Kidney glomerular epithelial cell (primary cell): Measurements from ENCODE around the gene TTYH2.
"Not testable (repeated sequence)": the region's sequence is repeated elsewhere in the genome, so short reads cannot be mapped to it uniquely, and the experiment has no call there.

Source experiments
- DNase-seq: peaks from one replicate; lab custom pipeline; 2025; lab: John Stamatoyannopoulos, UW

Gene TTYH2

DNA sequence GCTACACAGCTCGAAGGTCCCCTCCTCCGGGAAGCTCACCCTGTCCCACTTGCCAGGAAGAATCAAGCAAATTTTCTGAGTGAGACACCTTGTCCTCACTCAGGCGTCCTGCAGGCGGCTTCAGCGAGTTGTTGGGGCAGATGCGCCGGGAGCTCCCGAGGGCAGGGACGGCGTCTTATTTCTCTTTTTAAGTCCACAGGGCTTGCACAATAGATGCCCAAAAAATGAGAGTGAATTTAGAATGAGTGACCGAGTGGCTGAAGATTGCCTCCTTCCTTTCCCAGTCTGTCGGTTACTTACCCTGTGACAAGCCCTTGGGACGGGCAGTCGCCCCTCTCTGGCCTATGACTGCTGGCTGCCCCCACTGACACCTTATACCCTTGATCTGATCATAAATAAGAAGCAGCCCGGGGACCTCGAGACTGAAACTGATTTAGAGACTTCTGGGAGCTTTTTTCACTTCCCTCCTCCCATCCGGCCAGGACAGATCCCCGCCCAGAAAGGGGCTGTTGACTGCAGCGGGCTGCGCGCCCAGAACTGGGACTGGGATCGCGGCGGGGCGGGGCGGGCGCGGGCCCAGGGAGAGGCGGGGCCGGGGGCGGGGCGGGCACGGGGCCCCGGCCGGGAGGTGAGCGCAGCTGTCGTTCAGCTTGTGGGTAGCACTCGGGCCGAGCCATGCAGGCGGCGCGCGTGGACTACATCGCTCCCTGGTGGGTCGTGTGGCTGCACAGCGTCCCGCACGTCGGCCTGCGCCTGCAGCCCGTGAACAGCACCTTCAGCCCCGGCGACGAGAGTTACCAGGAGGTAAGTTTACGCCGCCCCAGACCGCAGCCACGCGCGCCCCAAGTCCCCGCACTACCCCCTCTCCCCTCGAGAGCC is at the start of gene TTYH2:
Gene TTYH2 (plus strand): TSS at position 659 of the 879 bp plus-strand sequence. CDS start 17 bp downstream, at position 676.
- peak; percentile 59 for DNase-seq

DNA sequence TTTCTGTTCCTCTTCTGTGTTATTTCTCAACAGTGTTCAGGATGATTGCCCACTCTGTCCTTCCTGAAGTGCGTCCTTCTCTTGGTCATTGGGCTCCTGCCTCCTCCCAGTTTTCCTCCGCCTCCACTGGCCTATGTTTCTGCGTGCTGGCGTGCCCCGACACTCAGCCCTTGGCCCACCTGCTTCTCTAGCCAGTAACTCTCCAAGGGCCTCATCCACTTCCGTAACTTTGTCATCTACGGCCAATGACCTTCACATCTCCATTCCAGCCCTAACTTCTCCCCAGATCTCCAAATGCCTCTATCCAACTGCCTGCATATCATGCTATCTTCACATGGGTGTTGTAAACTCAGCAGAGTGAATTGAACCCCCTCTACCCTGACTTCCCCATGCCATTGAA is 49.5 kb upstream of the TTYH2 start:
- no peak for DNase-seq

- DNase-seq: no peak
Observed at GRCh38 chr17:74164446-74165045, 48.8 kb upstream of the TTYH2 start.

DNA sequence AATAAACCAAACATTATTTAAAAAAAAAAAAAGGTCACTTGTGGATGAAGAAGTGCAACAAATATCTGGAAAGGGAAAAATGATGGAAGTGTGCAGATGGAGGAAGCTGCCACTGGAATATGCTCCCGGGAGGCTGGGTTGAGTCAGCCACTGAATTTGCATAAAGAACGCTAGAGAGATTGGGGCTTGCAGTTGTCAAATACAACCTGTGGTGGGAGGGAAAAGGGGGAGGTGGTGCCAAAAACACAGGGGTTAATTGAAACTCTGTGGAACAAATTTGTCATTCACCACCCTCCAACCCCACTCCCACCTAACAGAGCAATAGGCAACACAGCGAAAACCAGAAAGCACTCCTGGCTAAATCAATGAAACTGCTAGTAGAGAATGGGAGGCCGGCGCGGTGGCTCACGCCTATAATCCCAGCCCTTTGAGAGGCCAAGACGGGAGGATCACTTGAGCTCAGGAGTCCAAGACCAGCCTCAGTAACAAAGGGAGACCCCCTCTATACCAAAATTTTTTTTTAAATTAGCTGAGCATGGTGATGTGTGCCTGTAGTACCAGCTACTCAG is 47.5 kb upstream of the TTYH2 start:
- no peak for DNase-seq

DNA sequence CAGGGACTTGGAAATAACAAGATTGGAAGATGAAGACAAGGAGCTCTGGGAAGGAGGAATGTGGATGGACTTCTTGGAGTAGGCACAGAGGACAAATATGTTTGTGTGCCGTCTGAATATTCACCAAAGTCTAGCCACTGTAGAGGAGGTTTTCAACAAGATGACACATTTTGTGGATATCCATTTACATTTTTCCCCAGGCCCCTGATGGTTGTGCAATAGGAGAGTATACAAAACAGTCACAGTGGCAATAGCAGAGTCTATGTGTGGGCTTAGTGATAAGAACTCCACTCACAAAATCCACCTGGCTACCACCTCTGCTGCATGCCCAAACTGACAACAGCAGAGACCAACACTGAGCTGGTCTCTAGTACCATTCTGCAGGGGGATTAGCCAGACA is 42.4 kb upstream of the TTYH2 start:
- no peak for DNase-seq

- no peak for DNase-seq
Observed at GRCh38 chr17:74172700-74173099, 40.7 kb upstream of the TTYH2 start.

DNA sequence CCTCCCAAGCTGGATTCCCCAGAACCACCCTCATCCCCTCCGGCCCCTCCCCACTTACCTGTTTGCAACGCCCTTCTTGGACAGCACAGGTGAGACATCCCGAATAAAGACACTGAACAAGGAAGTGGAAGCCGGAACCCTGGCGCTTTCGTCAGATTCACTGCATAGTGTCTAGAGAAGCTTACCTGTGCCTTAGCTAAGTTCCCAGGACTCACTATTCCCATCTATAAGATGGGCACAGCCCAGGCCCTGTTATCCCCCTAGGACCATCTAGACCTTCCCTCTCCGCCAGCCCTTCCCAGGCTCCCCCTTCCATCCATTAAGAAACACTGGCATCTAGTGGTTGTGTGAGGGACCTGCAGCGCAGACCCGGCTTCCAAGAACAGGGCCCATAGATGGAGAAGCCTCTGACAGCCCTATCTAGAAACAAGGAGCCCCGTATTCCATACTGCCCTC is 36.8 kb upstream of the TTYH2 start:
- DNase-seq: peak; percentile 35

DNA sequence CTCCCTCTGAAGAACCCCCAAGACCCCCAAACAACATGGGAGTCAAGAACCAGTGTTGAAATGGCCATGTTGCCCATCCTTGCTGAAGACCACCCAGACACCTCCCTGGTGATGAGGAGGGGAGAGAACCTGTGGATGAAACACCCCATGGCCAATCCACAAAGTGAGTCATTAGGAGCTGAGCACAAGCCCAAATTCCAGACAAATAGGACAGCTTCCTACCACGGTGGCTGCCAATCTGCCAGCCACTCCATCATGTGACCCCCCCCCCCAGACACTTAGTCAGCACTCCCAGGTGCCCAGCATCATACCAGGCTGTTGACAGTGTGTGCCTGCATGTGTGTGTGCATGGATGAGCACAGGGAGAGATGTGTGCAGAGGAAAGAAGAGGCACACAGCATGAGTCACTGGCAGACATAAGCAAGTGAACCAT is 36.3 kb upstream of the TTYH2 start:
- DNase-seq: peak; percentile 43

GRCh38 chr17:74179576-74179975 is 33.8 kb upstream of the TTYH2 start:
- no peak for DNase-seq

DNA sequence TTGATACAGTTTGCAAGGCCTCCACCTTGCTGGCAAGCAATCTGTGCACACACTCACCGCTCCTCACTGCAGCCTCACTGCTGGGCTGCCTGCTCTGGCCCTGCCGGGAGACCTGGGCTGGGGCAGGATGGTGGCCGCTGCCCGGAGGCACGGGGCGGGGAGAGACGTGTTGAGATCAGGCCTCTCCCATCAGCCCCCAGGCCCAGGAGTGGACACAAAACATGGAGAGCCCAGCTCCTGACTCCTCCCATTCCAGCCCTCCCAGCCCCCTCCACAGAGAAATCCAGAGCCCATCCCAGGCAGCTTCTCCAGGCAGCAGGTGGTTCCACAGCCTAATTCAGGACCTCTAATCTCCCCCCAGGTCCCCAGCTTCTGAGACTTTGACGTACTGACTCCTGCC is 33.0 kb upstream of the TTYH2 start:
- DNase-seq: no peak

DNA sequence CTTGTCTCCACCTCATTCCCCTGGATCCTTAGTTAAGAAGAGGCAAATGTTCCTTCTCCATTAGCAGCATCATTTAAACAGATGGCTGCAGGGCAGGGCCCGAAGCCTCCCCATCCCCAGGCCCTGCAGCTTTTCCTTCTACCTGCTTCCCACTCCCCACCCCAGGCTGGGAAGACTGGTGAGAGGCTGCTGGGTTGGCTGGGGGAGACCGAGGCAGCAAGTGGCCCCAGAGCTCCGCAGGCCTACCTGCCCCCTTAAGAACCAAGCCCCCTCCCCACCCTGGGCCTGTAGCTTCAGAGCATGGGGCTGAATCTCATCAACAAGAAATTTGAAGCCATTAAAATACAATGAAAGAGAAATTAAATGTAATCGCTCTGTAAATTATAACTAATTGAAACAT is 32.0 kb upstream of the TTYH2 start:
- no peak for DNase-seq

DNA sequence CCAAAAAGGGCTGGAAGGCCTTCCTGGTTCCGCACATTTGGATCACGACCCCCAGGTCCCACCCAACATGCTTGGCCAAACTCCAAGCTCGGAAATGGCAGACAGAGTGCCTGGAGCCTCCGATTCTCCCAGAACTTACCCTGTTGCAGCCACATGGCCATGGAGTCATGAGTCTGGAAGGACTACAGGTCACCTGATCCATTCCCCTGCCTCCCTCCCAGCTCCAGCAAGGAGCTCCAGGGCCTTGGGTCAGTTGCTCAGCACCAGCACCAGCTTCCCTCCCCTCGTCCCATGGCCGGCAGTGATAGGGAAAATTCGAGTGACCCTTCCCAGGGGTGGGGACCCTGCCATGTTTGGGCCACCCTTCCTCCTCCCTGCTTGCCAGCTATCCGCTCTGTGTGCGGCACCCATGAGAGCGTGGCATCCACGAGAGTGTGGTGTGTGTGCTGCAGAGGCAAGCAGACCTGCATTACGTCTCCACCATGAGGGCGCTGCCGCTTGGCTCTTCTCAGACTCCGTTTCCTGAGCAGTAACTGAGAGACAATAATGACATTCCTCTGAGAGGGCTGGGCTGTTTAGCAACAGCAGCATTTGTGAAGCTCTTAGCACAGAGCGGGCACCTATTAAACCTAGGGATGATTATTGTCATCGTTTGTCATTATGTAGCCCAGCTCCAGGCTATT is 31.2 kb upstream of the TTYH2 start:
- no peak for DNase-seq

DNA sequence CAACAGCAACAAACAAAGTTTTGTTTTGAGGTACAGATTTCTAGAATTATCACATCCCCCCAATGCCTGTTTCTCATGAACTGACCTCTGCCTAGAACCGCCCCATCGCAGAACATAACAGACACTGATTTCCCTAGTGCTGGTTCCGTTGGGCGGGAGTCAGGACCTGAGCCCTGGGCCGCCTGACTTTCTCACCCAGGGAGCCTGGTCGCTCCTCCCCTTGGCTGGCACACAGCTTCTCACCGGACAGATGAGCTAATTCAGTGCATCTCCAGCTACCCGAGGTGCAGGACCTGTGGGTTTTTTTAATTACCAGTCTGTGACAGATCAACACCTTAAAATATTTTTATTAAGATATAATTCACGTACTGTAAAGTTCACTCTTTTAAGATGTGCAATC is 30.0 kb upstream of the TTYH2 start:
- no peak for DNase-seq

GRCh38 chr17:74185571-74186185 is 27.7 kb upstream of the TTYH2 start:
- no peak for DNase-seq

- DNase-seq: no peak
Observed at GRCh38 chr17:74186498-74186897, 26.9 kb upstream of the TTYH2 start.

DNA sequence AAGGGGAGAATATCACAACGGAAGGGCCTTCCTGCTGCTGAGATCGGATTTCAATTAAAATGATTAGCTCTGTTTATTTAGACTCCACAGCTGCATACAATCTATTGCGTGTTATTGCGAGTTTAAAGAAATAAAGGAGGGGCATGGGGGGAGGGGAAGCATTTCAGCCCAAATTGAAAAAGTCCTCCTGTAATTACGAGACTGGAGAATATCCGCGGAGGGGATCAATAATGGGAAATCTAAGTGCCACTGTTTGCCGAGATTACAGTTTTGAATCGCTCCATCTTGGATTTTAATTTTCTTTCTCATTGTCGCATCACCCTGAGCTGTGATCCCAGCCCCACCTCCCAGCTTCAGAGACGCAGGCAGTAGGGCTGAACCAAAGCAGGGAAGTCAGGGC is 25.6 kb upstream of the TTYH2 start:
- no peak for DNase-seq

DNA sequence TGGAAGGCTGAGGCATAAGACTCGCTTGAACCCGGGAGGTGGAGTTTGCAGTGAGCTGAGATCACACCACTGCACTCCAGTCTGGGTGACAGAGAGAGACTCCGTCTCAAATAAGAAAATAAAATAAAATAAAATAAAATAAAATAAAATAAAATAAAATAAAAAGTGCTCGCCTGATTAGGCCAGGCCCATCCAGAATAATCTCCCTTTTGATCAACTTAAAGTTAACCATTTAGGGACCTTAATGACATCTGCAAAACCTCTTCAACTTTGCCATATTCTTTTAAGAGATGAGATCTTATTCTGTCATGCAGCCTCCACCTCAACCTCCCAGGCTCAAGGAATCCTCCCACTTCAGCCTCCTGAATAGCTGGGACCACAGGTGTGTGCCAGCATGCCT is 24.7 kb upstream of the TTYH2 start:
- not testable (repeated sequence) for DNase-seq

DNA sequence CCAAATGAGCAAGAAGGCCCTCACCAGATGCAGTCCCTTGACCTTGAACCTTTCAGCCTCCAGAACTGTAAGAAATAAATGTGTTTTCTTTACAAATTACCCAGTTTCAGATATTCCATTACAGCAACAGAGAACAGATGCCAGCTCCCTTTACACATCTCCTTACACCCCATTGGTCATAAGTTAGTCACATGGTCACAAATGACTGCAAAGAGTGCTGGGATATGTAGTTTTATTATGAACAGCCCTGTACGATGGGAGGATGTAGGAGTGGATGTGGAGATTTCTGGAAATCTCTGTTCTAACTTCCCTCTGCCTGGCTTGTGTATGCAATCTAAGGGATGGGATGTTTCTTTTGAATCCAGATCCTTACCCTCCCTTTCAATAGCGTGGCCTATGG is 23.2 kb upstream of the TTYH2 start:
- no peak for DNase-seq

GRCh38 chr17:74190807-74191406 is 22.5 kb upstream of the TTYH2 start:
- DNase-seq: peak; percentile 48

DNA sequence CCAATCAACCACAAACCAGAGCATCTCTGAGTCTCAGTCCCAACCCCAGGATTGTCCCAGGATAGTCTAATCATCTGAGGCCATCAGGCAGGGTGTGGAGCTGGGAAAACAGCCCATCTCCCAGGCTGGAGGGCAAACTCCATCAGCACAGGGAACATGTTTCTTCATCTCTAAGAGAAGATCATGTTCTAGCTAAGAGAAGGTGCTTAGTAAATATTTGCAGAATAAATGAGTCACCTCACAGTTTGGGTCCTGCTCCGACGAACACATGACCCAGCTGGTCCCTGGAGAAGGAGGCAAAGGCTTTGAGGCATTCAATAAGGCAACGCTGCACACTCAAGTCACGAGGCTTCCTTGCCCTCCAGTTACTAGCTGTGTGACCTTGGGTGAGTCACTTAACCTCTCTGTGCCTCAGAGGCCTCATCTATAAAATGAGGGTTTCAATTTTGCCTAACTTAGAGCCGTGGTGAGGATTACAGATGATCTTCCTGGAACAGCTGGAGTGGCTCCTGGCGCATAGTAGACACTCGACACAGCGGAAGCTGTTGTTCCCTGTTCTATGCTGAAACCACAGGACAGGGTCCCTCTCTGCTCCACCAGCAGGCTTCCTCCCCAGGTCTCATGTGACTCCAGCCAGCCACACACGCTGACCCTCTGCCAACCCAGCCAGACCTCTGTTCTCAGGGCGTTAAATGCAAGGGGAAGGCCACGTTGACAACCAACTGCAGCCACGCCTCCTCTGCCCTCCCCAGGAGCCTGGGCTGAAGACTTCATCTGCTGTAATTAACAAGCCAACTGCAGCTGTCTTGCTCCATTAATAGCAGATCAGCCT is 20.2 kb upstream of the TTYH2 start:
- no peak for DNase-seq

GRCh38 chr17:74194682-74195081 is 18.7 kb upstream of the TTYH2 start:
- DNase-seq: no peak
